PC-3 (cell line): ENCODE data around the gene DNMBP.

Experiments used
- EZH2 ChIP-seq: fragments of 300-600 bp; sonication (generic); IDR thresholded peaks from one replicate; pipeline ENCODE4 v1.6.1; 2017; ENCODE audit warnings: antibody characterized with exemption, mild to moderate bottlenecking, low read length; ENCODE audit not compliant: unreplicated experiment
- EZH2phosphoT487 ChIP-seq: fragments of 300-600 bp; sonication (generic); IDR thresholded peaks from 2 replicates; pipeline ENCODE4 v1.6.1; 2018; ENCODE audit warnings: mild to moderate bottlenecking, antibody characterized with exemption, low read length, borderline replicate concordance
- TF ChIP-seq, protein P1 (sequence below): fragments of 300-600 bp; sonication (generic); conservative IDR thresholded peaks from 2 replicates; pipeline ENCODE4 v1.5.1; 2017; ENCODE audit warnings: antibody characterized with exemption, low read depth, mild to moderate bottlenecking, low read length

DNA sequence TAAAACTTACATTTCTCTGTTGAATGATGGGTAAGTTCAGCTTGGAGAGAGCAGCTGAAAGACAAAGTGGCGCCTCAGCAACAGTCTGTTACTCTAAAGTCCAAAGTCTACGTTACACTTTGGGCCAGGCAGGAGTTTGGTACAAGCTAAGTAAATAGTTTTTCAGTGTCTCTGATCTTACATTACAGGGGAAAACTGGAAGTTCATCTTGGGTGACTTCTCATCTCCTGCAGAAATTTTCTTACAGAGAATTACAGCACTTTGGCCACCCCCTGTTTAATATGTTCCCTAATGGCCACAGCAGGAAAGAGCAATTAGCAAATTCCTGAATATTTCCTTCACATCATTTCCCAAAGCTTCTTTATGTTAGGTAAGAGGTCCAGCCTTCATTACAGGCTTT is 160.2 kb downstream of the DNMBP start:
- TF ChIP-seq, protein P1, sequence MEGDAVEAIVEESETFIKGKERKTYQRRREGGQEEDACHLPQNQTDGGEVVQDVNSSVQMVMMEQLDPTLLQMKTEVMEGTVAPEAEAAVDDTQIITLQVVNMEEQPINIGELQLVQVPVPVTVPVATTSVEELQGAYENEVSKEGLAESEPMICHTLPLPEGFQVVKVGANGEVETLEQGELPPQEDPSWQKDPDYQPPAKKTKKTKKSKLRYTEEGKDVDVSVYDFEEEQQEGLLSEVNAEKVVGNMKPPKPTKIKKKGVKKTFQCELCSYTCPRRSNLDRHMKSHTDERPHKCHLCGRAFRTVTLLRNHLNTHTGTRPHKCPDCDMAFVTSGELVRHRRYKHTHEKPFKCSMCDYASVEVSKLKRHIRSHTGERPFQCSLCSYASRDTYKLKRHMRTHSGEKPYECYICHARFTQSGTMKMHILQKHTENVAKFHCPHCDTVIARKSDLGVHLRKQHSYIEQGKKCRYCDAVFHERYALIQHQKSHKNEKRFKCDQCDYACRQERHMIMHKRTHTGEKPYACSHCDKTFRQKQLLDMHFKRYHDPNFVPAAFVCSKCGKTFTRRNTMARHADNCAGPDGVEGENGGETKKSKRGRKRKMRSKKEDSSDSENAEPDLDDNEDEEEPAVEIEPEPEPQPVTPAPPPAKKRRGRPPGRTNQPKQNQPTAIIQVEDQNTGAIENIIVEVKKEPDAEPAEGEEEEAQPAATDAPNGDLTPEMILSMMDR: no peak
- TF ChIP-seq EZH2: no peak
- TF ChIP-seq EZH2phosphoT487: no peak
